Progenitor cell of endocrine pancreas (in vitro differentiated cells): ENCODE results near the gene ZBTB18. TPM values are rescaled to one million over a fixed set of nuclear protein-coding genes. Genes with fewer than 3 reads are reported as not detected.

Experiments used
- DNase-seq: peaks from one replicate; pipeline ENCODE4 v3.0.0; 2021; ENCODE audit warnings: low spot score; ENCODE audit not compliant: unreplicated experiment
- H3K27ac Mint-ChIP-seq: 2 replicates; pipeline ENCODE4 v1.8.0; 2021; ENCODE audit warnings: mild to moderate bottlenecking, moderate library complexity, mixed read lengths
- H3K27me3 Mint-ChIP-seq: 2 replicates; pipeline ENCODE4 v1.8.0; 2021; ENCODE audit warnings: mixed read lengths
- H3K36me3 Mint-ChIP-seq: 2 replicates; pipeline ENCODE4 v1.8.0; 2022; ENCODE audit warnings: mixed read lengths; ENCODE audit not compliant: insufficient read depth
- H3K4me1 Mint-ChIP-seq: 2 replicates; pipeline ENCODE4 v1.8.0; 2021; ENCODE audit warnings: low read depth, mixed read lengths
- H3K4me3 Mint-ChIP-seq: 2 replicates; pipeline ENCODE4 v1.8.0; 2021; ENCODE audit warnings: low read depth, mild to moderate bottlenecking, moderate library complexity, mixed read lengths
- H3K9me3 Mint-ChIP-seq: 2 replicates; pipeline ENCODE4 v1.8.0; 2021; ENCODE audit warnings: low read depth, mixed read lengths
- CTCF ChIP-seq: fragments of 200-600 bp; sonication (generic); IDR thresholded peaks from one replicate; pipeline ENCODE4 v1.5.0; 2021; ENCODE audit warnings: antibody characterized with exemption, mild to moderate bottlenecking; ENCODE audit not compliant: unreplicated experiment
- total RNA-seq: library from RNA; stranded (reverse); gene quantifications from 2 replicates; pipeline ENCODE4 v1.2.1, GENCODE V29; 2021

The ZBTB18 gene
- total RNA-seq, 1 donor from 2014 or later: 32.3 TPM

DNA sequence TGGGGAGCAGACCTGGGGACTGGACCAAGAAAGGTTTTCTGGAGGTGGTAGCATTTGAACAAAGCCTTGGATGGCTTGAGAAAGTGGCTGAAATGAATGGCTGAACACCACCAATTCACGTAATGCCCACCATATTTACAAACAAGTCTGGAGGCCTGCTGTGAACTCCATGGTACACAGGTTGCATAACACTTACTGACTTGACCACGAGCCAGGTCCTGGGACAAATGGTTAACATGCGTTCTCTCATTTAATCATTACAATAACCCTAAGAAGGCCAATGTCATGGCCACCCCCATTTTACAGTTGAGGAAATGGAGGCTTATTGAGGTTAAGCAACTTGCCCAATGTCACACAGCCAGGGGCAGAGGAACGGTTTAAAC lies 44.4 kb downstream of the ZBTB18 start:
- peaks cover 6% of the 10 kb centered on the region for H3K4me1 Mint-ChIP-seq
- TF ChIP-seq CTCF: no peak
- no peak for DNase-seq

DNA sequence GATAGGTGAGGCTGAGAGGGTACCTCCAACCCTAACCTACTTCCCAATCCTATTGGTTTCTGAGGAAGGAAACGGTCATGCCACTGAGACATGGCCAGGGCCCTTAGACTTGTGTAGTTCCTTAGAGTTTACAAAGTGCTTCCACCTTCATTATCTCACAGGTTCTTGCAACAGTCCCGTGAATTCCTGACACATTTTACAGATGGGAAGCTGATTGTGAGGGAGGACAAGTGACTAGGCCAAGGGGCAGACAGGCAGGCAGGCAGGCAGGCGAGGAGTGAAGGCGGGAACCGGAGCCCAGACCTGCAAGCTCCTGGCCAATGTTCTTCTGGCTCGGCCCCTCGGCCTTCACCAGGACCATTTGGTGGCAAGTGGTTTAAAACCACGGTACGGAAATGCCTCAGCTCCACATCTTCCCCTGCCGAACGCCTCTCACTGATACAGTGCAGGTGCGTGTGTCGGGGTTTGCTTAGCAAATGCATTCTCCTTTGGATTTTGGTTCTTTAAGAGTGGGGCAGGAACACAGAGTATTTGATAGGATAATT lies 45.1 kb downstream of the ZBTB18 start:
- peaks cover 4% of the 10 kb centered on the region for H3K4me1 Mint-ChIP-seq
- no peak overlapping the region for H3K4me3 Mint-ChIP-seq
- no peak overlapping the region for H3K27ac Mint-ChIP-seq
- peaks cover 22% of the 10 kb centered on the region for H3K27me3 Mint-ChIP-seq
- no peak for TF ChIP-seq CTCF
- peaks cover 5% of the 10 kb centered on the region for H3K9me3 Mint-ChIP-seq
- DNase-seq: no peak
- H3K36me3 Mint-ChIP-seq: no peaks in the 10 kb centered on the region

More for the DNA sequence above, 44.4 kb downstream of the ZBTB18 start:
- no peak overlapping the region for H3K27ac Mint-ChIP-seq
- H3K9me3 Mint-ChIP-seq: peaks cover 5% of the 10 kb centered on the region
- H3K27me3 Mint-ChIP-seq: peaks cover 15% of the 10 kb centered on the region
- H3K36me3 Mint-ChIP-seq: no peaks in the 10 kb centered on the region
- no peak overlapping the region for H3K4me3 Mint-ChIP-seq

- peaks cover 27% of the 10 kb centered on the region for H3K27me3 Mint-ChIP-seq
- no peak for DNase-seq
- no peak overlapping the region for H3K4me3 Mint-ChIP-seq
- peaks cover 4% of the 10 kb centered on the region for H3K4me1 Mint-ChIP-seq
- H3K36me3 Mint-ChIP-seq: no peaks in the 10 kb centered on the region
- no peak for TF ChIP-seq CTCF
- no peak overlapping the region for H3K27ac Mint-ChIP-seq
- peaks cover 5% of the 10 kb centered on the region for H3K9me3 Mint-ChIP-seq
Measured at GRCh38 chr1:244096691-244097090, 45.6 kb downstream of the ZBTB18 start.

GRCh38 chr1:244097523-244098405 lies 46.7 kb downstream of the ZBTB18 start:
- Mint-ChIP-seq H3K4me3 (no peak overlapping the region), H3K27ac (no peak overlapping the region)

More at GRCh38 chr1:244097523-244098405, 46.7 kb downstream of the ZBTB18 start:
- H3K4me1 Mint-ChIP-seq: no peaks in the 10 kb centered on the region
- H3K36me3 Mint-ChIP-seq: no peaks in the 10 kb centered on the region
- peaks cover 5% of the 10 kb centered on the region for H3K9me3 Mint-ChIP-seq
- peaks cover 24% of the 10 kb centered on the region for H3K27me3 Mint-ChIP-seq
- TF ChIP-seq CTCF: no peak
- no peak for DNase-seq
